ENCODE results near the gene MAP2K2. TPM values are rescaled to one million over a fixed set of nuclear protein-coding genes. Genes with fewer than 3 reads are reported as not detected.
A peak's percentile ranks its signal among the peaks of the same experiment; 100 is the strongest.

The MAP2K2 gene
- total RNA-seq (137 and 138 TPM in 2 replicates), polyA plus RNA-seq (158 and 181 TPM in 2 replicates), polyA minus RNA-seq (157 and 187 TPM in 2 replicates)
- total RNA-seq (2013) = 98.0 TPM

- peak within 1 kb of the TSS; percentile 90 for H3K27ac Mint-ChIP-seq
- Histone ChIP-seq H3K9ac (ENCODE audit: low read length) (peak within 1 kb of the TSS; percentile 81), H3K4me3 (ENCODE audit: control extremely low read depth in 1 of 5, extremely low read depth in 1 of 5, insufficient read depth in 1 of 5, low read depth in 2 of 5, low read length in 4 of 5) (peak within 1 kb of the TSS; percentile 51 to 81 (median 62)), H3K27ac (ENCODE audit: low read length in 2 of 2) (peak within 1 kb of the TSS; percentile 56 to 85), H3K4me2 (replicated peaks; ENCODE audit: low read depth, low read length, poor library complexity, severe bottlenecking) (peak within 1 kb of the TSS; percentile 96), H4K20me1 (ENCODE audit: control insufficient read depth, insufficient read depth, low read length, poor library complexity, severe bottlenecking) (peaks cover 34% of the 10 kb centered on the region), H3K9me3 (ENCODE audit: control extremely low read depth in 1 of 3, control insufficient read depth in 2 of 3, insufficient read depth in 1 of 3, low read length in 2 of 3) (peaks cover 0 to 3% (median 0%) of the 10 kb centered on the region in 3 donors), H2AFZ (ENCODE audit: insufficient read depth, low read depth, low read length, poor library complexity, severe bottlenecking) (peak within 1 kb of the TSS; percentile 99), H3K79me2 (ENCODE audit: control insufficient read depth, insufficient read depth, low read length) (peaks cover 40% of the 10 kb centered on the region), H3K36me3 (replicated peaks in 1 of 2; ENCODE audit: control extremely low read depth in 1 of 2, control insufficient read depth in 1 of 2, extremely low read depth in 1 of 2, insufficient read depth in 2 of 2, low read length in 1 of 2) (peaks cover 0 to 7% of the 10 kb centered on the region in 2 experiments), H3K4me1 (ENCODE audit: control insufficient read depth in 2 of 2, insufficient read depth in 2 of 2, low read length in 2 of 2) (peaks cover 16 to 18% of the 10 kb centered on the region in 2 donors), H3K27me3 (replicated peaks in 1 of 4; ENCODE audit: control extremely low read depth in 1 of 4, control insufficient read depth in 3 of 4, insufficient read depth in 4 of 4, low read length in 3 of 4) (no peaks in the 10 kb centered on the region)
- ATAC-seq (ENCODE audit: low read depth) = peak; percentile 96
- WGBS (ENCODE audit: insufficient coverage) = under 1% methylated on average over 87 of the region's 102 CpGs
- CTCF ChIA-PET = interaction anchor here (1.4 kb wide), 1 partner anchor 15 kb away, joined by 3 read pairs; no protein-coding TSS in a partner anchor
- TF ChIP-seq EZH2 (IDR thresholded peaks at IDR 0.05; ENCODE audit: borderline replicate concordance, insufficient read depth, low read depth, low read length, poor library complexity, severe bottlenecking) = no peak
- no peak for TF ChIP-seq CTCF (IDR thresholded peaks at IDR 0.05)
- H3K4me1 Mint-ChIP-seq = peaks cover 20% of the 10 kb centered on the region
- H3K4me3 Mint-ChIP-seq = peak within 1 kb of the TSS; percentile 87
- intact Hi-C loops (cut with micrococcal nuclease) = loop anchor here (1.0 to 5.0 kb wide), 7 partner anchors 9 to 137 kb away; partner anchors contain the start of genes ANKRD24, EEF2, PIAS4 and SIRT6
- no peaks in the 10 kb centered on the region for H3K27me3 Mint-ChIP-seq
- no peaks in the 10 kb centered on the region for H3K9me3 Mint-ChIP-seq (ENCODE audit: insufficient read depth)
- DNase-seq = peak; percentile 97
- POLR2A ChIA-PET = no interaction called here
Measured at GRCh38 chr19:4123615-4124568, at the start of gene MAP2K2. Gene MAP2K2 (minus strand): TSS chr19:4124122. CDS start chr19:4123875, 247 bp downstream.

Measured in B cell (primary cell).